A549 (cell line): Measurements from ENCODE around the gene NKTR.

ENCODE experiments used
- ESRRA ChIP-seq: fragments of 150-350 bp; IDR thresholded peaks from 2 replicates; pipeline ENCODE4 v1.6.1; 2014; ENCODE audit warnings: mild to moderate bottlenecking, low read length, borderline replicate concordance
- JUNB ChIP-seq: fragments of >200 bp; sonication (Bioruptor Twin); formaldehyde crosslinking; IDR thresholded peaks from 2 replicates; pipeline ENCODE4 v1.6.1; 2016
- RAD21 ChIP-seq, 2 experiments: fragments of >200 bp in 1 of 2; sonication (Bioruptor Twin) in 1 of 2; formaldehyde crosslinking in 1 of 2; IDR thresholded peaks in 1 of 2; conservative IDR thresholded peaks in 1 of 2; 2 replicates in 1 of 2; 3 replicates in 1 of 2; pipeline ENCODE4 v1.6.1; 2012 to 2018; ENCODE audit warnings: inconsistent platforms in 1 of 2
- SMC3 ChIP-seq: fragments of >200 bp; sonication (Bioruptor Twin); formaldehyde crosslinking; IDR thresholded peaks from 3 replicates; pipeline ENCODE4 v1.6.1; 2018; ENCODE audit warnings: inconsistent platforms
- ZNF302 ChIP-seq: fragments of 250-450 bp; sonication (Bioruptor Pico); IDR thresholded peaks from 2 replicates; pipeline ENCODE4 v1.9.0; 2021; ENCODE audit warnings: inconsistent platforms, mild to moderate bottlenecking, moderate library complexity
- TF ChIP-seq, protein P1 (sequence below): fragments of >200 bp; sonication (Bioruptor Twin); formaldehyde crosslinking; IDR thresholded peaks from 3 replicates; pipeline ENCODE4 v1.5.1; 2016
- TF ChIP-seq, protein P2 (sequence below): IDR thresholded peaks from 2 replicates; pipeline ENCODE4 v1.6.1; 2012

DNA sequence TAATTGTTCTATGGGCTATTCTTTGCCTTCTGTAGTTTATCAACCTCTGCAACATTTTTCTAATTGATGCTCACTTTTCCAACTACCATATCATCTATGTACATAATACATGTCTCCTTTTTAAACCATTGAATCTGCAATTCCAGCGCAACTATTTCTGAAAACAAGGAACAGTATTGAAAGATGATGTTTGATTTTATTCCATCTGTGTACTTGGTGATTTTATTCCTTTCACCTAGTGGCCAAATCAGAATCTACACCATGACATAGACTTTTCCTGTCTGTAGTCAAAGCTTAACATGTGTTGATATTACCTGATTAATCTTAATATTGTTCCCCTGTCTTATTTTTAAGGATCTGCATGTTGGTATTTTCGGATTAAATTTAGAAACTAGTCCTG is 13.0 kb downstream of the NKTR start:
- TF ChIP-seq, protein P1, sequence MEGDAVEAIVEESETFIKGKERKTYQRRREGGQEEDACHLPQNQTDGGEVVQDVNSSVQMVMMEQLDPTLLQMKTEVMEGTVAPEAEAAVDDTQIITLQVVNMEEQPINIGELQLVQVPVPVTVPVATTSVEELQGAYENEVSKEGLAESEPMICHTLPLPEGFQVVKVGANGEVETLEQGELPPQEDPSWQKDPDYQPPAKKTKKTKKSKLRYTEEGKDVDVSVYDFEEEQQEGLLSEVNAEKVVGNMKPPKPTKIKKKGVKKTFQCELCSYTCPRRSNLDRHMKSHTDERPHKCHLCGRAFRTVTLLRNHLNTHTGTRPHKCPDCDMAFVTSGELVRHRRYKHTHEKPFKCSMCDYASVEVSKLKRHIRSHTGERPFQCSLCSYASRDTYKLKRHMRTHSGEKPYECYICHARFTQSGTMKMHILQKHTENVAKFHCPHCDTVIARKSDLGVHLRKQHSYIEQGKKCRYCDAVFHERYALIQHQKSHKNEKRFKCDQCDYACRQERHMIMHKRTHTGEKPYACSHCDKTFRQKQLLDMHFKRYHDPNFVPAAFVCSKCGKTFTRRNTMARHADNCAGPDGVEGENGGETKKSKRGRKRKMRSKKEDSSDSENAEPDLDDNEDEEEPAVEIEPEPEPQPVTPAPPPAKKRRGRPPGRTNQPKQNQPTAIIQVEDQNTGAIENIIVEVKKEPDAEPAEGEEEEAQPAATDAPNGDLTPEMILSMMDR: peak; percentile 1; the same call in 1 of the 3 replicates
- TF ChIP-seq ZNF302 (CRISPR knock-in tag): no peak
- TF ChIP-seq JUNB: no peak
- TF ChIP-seq RAD21 (conservative IDR thresholded peaks at IDR 0.05 in 1 of 2, IDR thresholded peaks at IDR 0.05 in 1 of 2): no peak
- no peak for TF ChIP-seq ESRRA
- TF ChIP-seq SMC3: no peak
- TF ChIP-seq, protein P2, sequence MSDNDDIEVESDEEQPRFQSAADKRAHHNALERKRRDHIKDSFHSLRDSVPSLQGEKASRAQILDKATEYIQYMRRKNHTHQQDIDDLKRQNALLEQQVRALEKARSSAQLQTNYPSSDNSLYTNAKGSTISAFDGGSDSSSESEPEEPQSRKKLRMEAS: no peak
